HG03066 (cell line): Measurements from ENCODE around the gene PRAMEF1.
"Not testable (repeated sequence)": the region's sequence is repeated elsewhere in the genome, so short reads cannot be mapped to it uniquely, and the experiment has no call there.

Experiments
- ATAC-seq: cut with Tn5 transposase; IDR thresholded peaks from one replicate; pipeline ENCODE4 v1.9.1; 2021; ENCODE audit warnings: low read depth; ENCODE audit not compliant: unreplicated experiment

PRAMEF1 gene

DNA sequence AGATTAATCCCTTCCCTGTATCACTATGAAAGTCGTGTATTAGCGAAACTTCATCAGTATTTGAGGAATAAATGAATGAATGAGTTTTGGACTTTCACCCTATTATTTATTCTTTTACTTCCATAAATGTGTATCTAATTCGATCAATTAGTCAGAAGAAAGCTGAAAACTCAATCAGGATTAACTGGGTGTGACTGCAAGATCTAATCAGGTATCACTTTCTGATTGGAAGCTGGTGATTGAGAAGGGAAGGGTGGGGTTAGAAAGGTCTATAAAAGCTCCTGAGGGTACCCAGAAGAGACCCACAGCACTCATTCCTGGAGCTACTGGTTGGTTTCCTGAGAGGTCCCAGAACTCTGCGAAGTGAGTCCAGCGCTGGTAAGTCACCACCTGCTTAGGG is at the start of gene PRAMEF1:
PRAMEF1 (plus strand) TSS at position 301 of the 400 bp plus-strand sequence. CDS start 1,831 bp downstream, outside the sequence.
- ATAC-seq: not testable (repeated sequence)

DNA sequence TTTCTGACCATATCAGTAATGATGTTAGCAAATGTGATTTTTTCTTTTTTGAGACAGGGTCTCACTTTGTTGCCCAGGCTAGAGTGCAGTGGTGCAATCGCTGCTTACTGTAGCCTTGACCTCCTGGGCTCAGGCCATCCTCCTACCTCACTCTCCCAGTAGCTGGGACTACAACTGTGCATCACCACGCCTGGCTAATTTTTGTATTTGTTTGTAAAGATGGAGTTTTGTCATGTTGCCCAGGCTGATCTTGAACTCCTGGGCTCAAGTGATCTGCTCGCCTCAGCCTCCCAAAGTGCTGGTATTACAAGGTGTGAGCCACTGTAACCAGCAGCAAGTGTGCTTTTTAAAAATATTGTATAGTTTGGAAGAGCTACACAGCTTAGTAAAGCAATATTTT is 49.3 kb upstream of the PRAMEF1 start:
- no peak for ATAC-seq

DNA sequence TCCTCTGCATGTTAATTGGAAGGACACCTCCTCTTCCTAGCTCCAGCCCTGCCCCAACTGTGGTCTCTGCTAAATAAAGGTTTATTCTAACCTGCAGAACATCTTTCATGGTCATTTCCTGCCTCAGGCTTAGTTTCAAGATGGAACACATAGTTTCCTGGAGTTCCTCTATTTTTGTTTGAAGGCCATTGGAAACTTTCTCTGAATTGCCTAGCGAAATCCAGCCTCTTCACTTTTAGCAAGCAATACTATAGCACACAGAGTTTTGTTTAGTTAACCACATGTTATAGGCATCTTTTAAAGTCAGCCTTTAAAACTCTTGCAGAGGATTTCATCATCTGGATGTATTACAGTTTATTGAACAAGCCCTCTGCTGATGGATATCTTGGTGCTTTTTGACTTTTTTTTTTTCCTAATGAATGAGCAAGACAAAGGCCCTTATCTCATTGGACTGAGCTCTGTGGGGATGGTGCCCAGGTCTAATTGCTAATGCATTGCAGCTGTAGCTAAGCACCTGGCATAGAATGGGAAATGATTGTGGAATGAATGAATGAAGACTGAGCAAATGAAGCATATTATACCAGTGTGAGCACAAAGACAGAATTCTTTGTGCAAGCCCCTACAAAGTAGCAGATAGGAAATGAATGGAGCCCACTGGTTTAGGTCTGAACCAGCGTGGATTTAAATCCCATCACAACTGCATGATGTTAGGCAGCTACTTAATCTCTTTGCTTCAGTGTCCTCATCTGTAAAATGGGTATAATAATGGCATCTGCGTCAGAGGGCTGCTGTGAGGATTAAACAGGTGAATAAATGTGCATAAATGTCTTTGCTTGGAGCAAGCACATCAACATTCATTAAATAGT is 45.8 kb upstream of the PRAMEF1 start:
- ATAC-seq: no peak

DNA sequence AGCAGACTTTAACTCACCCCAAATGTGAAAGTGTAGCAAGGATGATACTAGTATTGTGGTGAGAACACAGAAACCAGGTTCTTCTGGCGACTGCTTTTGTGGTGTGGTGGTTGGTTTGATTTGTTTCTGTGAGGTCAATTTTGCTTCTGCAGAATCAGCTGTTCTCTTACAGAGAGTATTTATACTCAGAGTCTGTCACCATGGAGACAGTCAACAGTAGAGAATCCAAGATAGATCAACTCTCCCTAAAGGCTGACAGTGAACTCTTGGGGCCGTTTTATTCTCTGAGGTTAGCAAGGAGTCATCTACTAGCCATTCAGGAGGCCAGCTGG is 45.2 kb upstream of the PRAMEF1 start, which contains the start of gene CFAP107:
CFAP107 (plus strand) TSS at position 209 of the 332 bp plus-strand sequence. CDS start 231 bp downstream, outside the sequence.
- ATAC-seq: no peak

DNA sequence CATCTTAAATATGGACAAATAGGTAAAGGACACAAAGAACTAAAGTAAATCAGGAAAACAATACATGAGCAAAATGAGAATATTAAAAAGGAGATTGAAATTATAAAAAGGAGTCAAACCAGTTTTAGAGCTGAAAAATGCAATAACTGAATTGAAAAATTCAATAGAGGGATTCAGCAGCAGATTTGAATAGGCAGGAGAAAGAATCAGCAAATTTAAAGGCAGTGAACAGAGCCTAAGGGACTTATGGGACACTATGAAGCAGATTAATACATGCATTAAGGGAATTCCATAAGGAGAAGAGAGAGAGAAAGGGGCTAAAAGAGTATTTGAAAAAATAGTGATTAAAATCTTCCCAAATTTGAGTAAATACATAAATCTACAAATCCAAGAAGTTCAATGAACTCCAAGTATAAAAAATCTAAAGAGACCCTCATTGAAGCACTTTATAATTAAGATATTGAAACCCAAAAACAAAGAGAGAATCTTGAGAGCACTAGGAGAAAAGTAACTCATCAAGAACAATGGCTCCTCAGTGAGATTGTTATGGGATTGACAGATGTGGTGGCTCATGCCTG is 42.3 kb upstream of the PRAMEF1 start:
- ATAC-seq: no peak

DNA sequence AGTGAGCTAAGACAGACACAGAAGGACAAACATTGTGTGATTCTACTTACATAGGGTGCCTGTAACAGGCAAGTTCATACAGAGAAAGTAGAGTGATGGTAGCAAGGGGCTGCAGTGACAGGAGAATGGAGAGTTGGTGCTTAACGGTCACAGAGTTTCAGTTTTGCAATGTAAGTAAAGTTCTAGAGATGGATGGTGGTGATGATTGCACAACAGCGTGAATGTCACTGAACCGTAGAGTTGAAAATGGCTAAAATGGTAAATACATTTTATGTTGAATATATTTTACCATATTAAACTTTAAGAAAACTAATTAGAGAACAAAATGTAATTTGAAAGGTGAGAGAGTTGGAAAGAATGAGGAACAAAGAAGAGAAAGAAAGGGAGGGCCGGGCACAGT is 36.5 kb upstream of the PRAMEF1 start:
- no peak for ATAC-seq

DNA sequence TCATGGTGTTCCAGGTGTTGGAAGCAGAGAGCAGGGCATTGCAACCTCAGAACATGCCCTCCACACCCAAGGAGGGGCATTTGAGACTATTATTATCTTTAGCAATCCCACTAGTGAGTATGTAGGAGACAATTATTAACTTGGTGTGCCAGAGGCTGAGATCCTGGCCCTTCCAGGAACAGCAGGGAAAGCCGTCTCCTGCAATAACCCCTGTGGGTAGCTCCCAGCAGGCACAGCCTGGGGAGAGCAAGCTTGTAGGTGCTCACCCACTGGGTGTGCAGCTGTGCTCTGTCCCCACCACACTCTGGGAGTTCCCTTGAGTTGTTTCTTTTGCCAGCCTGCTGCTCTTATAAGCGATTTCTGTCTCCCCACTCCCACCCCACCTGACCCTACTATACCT is 34.9 kb upstream of the PRAMEF1 start:
- no peak for ATAC-seq

DNA sequence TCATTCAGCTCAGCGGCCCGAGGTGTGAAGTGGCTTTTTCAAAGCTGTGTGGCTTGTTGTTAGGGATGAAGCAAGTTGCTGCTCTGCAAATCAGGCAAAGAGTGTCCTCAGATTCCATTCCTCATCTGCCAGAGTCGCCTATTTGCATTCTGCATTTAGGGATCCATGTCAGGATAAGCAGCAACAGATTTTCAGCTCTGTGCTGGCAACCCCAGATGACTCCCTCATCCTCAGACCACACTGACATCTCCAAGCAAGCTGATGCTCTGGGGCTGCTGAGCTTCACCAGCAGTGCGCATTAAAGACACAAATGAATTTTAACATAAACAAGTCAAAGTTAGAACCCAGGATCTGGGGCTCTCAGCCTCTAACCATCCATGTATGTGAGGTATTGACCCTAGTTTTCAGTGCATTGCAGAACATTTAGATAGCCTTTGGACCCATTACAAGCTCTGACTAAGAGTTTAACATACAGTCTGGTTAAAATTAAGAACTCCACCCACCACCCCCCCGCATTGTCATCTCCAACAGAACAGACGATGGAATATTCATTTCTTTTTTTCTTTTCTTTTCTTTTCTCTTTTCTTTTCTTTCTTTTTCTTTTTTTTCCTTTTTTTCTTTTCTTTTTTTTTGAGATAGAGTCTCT is 34.3 kb upstream of the PRAMEF1 start:
- ATAC-seq: no peak

DNA sequence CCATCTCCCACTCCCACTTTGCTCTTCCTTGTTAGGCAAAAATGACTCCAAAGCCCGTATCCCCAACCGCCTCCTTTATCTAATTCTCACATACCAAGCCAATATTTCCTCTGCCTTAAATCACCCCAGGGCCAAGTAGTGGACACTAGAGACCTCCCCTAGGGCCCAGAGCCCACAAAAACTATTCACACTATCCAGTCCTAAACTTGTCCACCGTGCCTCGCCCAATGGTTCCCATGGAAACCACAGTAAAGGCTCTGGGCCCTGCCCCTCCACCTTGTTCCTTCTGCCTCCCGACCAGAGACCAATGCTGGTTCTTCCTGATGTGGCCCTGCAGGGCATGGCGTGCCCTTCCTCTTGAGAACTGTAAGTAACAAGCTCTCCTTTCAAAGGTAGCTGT is 33.4 kb upstream of the PRAMEF1 start:
- ATAC-seq: no peak

DNA sequence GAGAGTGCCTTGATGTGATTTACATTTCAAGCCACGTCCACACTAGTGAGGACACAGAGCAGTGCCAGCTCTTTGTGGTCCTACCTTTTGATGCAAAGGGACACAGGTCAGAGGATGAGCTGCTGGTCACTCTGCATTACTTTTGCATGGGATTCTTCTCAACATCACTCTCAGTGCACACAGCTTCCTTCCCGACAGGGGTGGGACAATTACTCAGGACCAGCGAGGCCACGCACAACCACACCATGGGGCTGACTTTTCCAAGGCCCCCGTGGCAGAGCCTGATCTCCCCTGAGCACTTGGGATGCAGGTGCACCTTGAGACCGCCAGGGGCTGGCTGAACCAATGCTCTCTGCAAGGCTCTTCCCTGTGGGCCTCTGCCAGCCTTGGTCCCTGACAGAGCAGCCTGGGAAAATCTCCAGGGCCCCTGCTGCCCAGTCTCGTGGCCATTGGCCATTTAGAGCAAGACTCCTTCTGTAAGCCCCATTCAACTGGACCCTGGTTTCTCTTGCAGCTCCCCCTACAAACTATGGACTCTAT is 30.9 kb upstream of the PRAMEF1 start:
- no peak for ATAC-seq

GRCh38 chr1:12761781-12762180 is 29.4 kb upstream of the PRAMEF1 start:
- ATAC-seq: no peak

DNA sequence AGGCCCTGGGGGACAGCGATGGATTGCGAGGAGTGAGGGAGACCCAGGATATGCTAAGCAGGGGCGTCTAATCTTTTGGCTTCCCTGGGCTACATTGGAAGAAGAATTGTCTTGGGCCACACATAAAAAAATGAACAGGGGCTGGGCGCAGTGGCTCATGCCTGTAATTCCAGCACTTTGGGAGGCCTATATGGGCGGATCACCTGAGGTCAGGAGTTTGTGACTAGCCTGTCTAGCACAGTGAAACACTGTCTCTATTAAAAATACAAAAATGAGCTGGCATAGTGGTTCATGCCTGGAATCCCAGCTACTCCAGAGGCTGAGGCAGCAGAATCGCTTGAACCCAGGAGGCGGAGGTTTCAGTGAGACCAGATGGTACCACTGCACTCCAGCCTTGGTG is 28.4 kb upstream of the PRAMEF1 start:
- ATAC-seq: no peak

DNA sequence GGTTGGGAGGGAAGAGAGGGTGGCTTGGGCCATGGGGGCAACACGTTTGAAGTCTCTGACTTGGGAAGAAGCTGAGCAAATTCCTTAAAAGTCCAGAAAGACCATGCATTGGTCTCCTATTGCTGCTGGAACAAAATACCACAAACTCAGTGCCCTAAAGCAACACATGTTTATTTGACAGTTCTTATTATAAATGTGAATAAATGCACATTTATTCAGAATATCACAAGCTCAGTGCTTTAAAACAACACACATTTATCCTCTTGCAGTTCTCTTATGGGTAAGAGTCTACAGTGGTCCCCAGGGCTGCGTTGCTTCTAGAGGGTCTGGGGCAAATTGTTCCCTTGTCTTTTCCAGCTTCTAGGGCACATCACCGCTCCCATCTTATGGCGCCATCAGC is 27.7 kb upstream of the PRAMEF1 start:
- no peak for ATAC-seq

DNA sequence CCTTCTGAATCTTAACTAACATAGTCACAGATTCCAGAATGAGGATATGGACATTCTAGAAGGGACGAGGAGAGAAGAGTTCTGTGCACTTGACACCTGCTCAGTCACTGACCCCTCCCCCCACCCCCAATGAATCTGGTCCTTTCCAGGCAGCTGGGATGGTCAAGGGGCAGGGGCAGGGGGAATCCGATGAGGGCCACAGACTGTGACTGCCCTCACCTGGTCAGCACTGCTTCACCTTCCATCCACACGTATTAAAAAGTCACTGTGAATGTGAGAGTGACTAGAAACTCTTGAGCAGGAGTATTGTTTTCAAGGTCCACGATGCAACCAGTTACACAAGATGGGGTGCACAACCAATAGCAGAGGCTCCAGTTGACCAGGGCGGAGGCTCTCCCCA is 27.2 kb upstream of the PRAMEF1 start:
- ATAC-seq: no peak

- ATAC-seq: no peak
Observed at GRCh38 chr1:12769031-12769430, 22.2 kb upstream of the PRAMEF1 start.

DNA sequence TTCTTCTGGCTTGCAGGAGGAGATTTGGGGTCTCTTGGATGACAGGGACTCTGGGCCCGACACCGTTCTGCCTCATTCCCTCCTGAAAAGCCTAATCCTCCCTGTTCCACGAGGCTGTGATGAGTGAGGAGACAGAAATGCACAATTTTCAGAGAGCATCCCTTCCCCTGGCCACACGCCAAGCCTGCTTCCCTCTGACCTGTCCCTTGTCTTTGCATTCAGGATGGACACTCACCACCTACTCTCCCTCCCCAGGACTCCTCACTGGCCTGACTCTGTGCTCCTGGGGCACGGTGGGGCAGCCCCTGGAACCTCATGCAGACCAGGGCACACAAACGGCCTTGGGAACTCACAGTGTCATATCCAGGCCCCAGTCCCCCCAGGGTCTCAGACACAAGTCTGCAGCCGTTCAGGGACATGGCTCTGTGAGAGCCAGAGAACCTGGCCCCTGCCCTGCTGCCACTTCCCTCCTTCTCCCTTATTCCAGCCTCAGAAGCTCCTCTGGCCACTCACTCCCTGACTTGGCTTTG is 21.2 kb upstream of the PRAMEF1 start:
- ATAC-seq: no peak

DNA sequence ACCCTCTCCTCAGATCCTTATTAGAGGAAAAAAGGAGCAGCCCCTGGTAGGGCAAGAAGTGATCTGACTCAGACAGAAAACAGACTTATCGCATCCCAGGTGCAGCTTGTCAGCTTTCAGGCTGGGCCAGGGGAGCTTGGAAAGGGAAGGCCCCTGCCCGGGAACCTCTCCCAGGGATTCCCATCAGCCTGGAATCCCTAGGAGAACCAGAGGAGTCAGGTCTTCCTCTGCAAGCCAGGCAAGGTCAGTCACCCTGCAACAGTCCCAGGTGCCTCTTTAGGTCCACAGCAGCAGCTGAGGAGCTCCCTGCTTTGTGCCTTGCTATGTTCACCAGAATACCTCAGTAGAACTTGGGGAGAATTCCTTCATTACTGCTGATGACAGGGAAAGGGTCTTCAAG is 20.6 kb upstream of the PRAMEF1 start:
- ATAC-seq: no peak

GRCh38 chr1:12771186-12771585 is 20.0 kb upstream of the PRAMEF1 start:
- ATAC-seq: no peak

GRCh38 chr1:12772520-12772919 is 18.7 kb upstream of the PRAMEF1 start:
- no peak for ATAC-seq

DNA sequence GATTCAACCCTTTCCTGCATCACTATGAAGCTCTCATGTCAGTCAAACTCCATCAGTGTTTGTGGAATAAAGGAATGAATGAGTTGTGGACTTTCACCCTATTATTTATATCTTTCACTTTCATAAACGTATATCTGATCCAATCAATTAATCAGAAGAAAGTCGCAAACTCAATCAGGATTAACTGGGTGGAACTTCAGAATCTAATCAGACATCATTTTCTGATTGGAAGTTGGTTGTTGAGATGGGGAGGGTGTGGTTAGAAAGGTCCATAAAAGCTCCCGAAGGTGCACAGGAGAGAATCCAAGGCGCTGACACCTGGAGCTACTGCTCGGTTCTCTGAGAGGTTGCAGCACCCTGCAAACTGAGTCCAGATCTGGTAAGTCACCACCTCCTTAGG is 17.8 kb upstream of the PRAMEF1 start, which contains the start of gene PRAMEF12:
PRAMEF12 (plus strand) TSS at position 301 of the 400 bp plus-strand sequence. CDS start 1,130 bp downstream, outside the sequence.
- ATAC-seq: no peak

DNA sequence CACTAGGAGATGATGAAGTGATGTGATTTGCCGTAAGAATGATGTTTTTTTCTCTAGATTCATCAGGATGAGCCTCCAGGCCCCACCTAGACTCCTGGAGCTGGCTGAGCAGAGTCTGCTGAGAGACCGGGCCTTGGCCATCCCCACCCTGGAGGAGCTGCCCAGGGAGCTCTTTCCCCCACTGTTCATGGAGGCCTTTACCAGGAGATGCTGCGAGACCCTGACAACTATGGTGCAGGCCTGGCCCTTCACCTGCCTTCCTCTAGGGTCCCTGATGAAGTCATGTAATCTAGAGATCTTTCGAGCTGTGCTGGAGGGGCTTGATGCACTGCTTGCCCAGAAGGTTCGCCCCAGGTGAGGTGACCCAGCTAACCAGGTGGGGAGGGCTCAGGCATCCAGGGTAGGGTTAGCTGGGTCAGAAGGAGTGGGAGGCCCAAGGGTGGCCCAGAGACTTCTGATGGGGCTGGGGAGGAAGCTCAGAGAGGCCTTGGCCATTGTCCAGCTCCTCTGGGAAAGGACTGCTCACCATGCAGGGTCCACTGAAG is 16.3 kb upstream of the PRAMEF1 start:
- no peak for ATAC-seq
